ENCODE results near the gene ATG4A.

ATG4A gene

GRCh38 chrX:108091264-108091877 is at the start of gene ATG4A, which contains the start of gene PSMD10:
TSS of gene ATG4A (plus strand) at chrX:108091778. CDS start at chrX:108091827, 49 bp downstream.
TSS of gene PSMD10 (minus strand) at chrX:108091542. CDS start at chrX:108091520, 22 bp downstream.
- DNase-seq = peak; percentile 94

GRCh38 chrX:108044554-108045256 is 46.9 kb upstream of the ATG4A start, which contains the start of gene VSIG1:
TSS of gene VSIG1 (plus strand) at chrX:108045065. CDS start at chrX:108045131, 66 bp downstream.
- no peak for DNase-seq

- DNase-seq = no peak
Observed at GRCh38 chrX:108049649-108050048, 41.9 kb upstream of the ATG4A start.

- no peak for DNase-seq
Observed at GRCh38 chrX:108053218-108053617, 38.4 kb upstream of the ATG4A start.

GRCh38 chrX:108055546-108055945 is 36.0 kb upstream of the ATG4A start:
- no peak for DNase-seq

GRCh38 chrX:108059801-108060200 is 31.8 kb upstream of the ATG4A start:
- DNase-seq = no peak

- no peak for DNase-seq
Observed at GRCh38 chrX:108064001-108064400, 27.6 kb upstream of the ATG4A start.

- DNase-seq = no peak
Observed at GRCh38 chrX:108064613-108065012, 27.0 kb upstream of the ATG4A start.

- DNase-seq = no peak
Observed at GRCh38 chrX:108068121-108068520, 23.5 kb upstream of the ATG4A start.

- DNase-seq = no peak
Observed at GRCh38 chrX:108070891-108071290, 20.7 kb upstream of the ATG4A start.

- no peak for DNase-seq
Observed at GRCh38 chrX:108071578-108071977, 20.0 kb upstream of the ATG4A start.

GRCh38 chrX:108072746-108073145 is 18.8 kb upstream of the ATG4A start:
- DNase-seq = no peak

GRCh38 chrX:108081110-108081509 is 10.5 kb upstream of the ATG4A start:
- no peak for DNase-seq

GRCh38 chrX:108087792-108088191 is 3.8 kb upstream of the ATG4A start:
- DNase-seq = no peak

- DNase-seq = no peak
Observed at GRCh38 chrX:108088511-108088910, 3.1 kb upstream of the ATG4A start.

GRCh38 chrX:108090491-108091263 is 901 bp upstream of the ATG4A start:
- DNase-seq = no peak

GRCh38 chrX:108091878-108092291 is 307 bp downstream of the ATG4A start:
- peak; percentile 53 for DNase-seq

- DNase-seq = no peak
Observed at GRCh38 chrX:108097380-108097779, 5.8 kb downstream of the ATG4A start.

- no peak for DNase-seq
Observed at GRCh38 chrX:108105473-108105872, 13.9 kb downstream of the ATG4A start.

GRCh38 chrX:108114541-108114940 is 23.0 kb downstream of the ATG4A start:
- DNase-seq = no peak

- DNase-seq = no peak
Observed at GRCh38 chrX:108117988-108118387, 26.4 kb downstream of the ATG4A start.

GRCh38 chrX:108121291-108121690 is 29.7 kb downstream of the ATG4A start:
- no peak for DNase-seq

GRCh38 chrX:108122748-108123147 is 31.2 kb downstream of the ATG4A start:
- DNase-seq = no peak

Data from NCI-H1694 (cell line).